GM21786 (cell line): ENCODE measurements around the gene CASZ1.

Experiments
- ATAC-seq: cut with Tn5 transposase; IDR thresholded peaks from one replicate; pipeline ENCODE4 v1.9.1; 2021; ENCODE audit not compliant: unreplicated experiment

Gene CASZ1

DNA sequence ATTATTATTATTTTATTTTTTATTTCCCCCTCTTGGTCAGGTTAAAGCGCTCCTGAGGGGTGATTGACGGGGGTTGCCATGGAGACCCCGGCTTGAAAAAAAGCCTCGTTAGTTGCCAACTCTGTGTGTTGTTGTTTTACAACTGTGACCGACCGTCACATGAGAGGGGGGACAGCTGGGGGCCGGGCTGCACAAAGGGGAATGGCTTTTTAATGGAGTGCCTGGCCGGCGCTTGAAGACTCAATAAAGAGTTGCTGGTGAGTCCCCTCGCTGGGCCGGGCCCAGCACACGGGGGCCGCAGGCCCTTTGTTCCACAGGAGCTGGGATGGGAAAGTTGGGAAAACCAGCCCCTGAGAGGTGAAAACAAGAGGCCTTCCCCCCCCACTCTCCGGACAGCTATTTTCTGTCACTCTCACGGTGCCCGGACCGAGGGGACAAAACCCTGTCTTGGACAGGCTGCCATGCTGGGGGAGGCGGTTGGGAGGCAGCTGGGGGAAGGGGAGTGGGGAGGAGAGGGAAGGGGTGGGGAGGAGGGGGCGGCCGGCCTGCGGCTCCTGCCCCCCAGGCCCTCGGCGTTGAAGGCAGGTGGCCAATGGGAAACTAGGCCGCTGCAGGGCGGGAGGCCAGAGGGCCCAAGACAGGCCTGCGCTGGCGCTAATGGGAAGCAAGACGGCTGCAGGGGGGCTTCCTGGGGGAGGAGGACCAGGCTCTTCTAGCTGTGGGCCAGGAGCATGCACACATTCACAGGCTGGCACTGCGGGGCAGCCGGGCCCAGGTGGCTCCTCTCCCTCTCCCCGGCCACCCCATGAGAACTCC is 67.6 kb downstream of the CASZ1 start:
- no peak for ATAC-seq

DNA sequence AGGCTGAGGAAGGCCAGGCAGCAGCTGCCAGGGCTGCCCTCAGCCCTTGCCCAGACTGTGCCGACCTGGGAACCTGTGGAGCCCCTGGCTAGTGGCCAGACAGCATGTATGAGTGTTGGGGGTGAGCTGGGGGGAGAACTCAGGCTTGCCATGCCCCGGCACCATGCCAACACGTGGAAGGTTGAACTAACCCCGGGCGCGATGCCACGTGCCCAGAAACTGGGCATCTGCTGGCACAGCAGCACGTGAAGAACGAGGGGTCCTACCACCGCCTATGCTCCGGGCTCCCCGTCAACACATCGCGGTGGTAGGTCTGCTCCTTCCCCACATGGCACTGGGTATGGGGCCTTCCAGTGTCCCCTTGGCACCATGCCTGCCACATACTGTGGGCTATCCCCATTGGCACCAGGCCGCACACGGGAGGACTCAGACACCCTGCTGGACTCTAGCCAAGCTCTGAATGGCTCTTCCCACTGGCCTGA is 68.7 kb downstream of the CASZ1 start:
- no peak for ATAC-seq

DNA sequence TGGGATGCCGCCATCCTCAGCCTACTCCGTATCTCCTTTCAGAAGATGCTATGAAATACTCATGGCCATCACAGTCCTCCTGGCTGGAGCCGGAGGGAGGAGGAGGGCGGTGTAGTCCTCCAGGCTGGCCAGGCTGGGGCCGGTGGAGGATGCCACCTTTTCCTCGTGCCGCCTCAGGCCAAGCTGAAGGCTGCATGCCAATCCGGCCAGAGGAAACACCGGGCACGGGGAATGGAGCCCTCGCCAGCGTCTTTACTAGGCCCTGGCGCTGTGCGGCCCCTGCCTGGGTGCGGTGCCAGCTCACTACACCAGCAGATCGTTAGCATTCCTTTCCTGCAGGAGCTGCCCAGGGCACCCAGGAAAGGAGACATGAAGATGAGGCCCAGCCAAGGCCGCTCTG is 70.1 kb downstream of the CASZ1 start:
- no peak for ATAC-seq

DNA sequence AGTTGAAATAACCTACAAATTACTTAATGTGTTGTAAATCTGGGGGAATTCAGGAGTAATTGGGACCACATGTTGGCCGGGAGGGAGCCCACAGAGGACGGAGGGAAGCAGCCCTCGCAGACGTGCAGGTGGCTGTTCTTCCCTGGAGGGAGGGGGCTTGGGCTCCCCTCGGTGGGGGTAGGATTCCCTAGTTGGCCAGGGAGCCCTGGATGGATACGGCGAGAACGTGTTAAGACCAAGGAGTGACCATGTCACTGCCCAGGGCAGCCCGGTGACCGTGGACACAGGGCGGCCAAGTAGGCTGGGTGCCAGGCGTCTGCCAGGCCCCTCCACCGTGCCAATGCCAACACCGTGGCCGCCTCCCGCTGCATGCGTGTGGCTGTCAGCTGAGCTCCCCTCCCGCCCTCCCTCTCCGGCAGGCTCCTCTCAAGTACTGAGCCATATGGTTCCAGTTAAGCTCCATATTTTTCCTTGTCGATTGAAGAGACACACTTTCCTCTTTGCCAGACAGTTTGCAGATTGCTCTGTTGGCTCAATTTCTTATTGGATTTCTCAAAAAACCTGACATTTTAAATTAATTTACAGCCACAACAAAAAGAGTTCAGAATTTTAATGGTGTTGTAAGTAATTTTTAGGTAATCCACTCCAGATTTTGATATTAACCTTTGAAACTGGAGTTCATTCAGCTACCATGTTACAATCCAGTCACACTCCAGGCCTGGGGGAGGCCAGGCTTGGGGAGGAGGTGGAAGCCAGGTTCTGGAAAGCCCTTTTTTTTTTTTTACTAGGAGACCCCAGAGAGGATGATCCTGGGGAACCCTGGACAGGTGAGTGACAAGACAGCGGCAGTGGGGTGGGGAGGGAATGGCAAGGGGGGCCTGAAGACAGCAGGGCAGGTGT is 71.2 kb downstream of the CASZ1 start:
- no peak for ATAC-seq

DNA sequence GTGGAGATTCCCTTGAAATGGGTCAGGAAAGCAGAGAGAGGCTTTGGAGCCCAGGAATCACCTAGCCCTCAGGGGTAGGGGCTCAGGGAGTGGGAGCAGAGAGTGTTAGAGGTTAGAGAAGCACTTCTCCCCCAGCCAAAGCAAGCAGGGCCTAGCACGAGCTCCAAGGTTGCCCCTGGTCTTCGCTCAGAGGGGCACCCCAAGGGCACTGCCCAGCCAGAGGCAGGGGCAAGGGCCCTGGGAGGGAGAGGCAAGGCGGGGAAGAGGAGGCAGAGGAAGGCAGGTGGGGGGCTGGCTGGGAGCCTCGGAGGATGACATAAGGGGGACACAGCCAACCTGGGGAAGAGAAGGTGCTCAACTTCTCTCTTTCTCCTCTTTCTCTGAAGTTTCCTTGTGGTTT is 71.9 kb downstream of the CASZ1 start:
- no peak for ATAC-seq

DNA sequence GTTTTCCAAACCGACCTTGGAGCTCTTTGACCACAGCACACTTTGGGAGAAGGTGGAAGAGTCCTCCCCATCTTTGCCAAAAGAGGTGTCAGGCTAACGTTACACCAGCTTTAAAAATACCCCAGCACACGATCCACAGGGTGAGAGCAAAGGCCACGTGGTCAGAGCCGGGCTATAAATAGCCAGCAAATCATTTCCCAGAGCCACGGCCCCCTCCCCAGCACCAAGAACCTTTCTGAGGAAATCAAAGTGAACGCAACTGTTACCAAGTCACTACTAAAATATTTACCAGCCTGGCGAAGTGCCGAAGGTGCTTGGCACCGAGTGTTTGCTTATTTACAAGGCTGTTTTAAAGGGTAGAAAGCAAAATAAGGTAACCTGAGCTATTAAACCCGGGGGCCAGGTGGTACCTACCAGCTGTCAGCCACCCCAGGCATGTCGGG is 72.4 kb downstream of the CASZ1 start:
- ATAC-seq = no peak

DNA sequence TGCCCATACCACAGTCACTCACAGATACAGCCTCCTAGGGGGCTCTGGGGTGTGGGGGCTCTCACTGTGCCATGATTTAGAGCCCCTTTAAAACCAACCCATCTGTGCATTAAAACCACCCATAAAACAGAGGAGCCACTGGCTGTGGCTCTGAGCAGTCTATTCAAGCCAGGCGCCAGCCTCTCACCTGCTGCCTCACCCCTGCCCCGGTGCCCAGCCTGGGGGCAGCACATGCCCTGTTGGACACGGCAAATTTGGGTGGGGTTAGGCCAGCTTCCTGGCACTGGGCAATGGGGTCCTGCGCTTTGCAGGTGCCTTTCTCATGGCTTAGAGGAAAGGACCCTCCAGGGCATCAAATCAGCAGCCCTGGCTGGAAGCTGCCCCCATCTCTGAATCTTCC is 73.1 kb downstream of the CASZ1 start:
- ATAC-seq = no peak

DNA sequence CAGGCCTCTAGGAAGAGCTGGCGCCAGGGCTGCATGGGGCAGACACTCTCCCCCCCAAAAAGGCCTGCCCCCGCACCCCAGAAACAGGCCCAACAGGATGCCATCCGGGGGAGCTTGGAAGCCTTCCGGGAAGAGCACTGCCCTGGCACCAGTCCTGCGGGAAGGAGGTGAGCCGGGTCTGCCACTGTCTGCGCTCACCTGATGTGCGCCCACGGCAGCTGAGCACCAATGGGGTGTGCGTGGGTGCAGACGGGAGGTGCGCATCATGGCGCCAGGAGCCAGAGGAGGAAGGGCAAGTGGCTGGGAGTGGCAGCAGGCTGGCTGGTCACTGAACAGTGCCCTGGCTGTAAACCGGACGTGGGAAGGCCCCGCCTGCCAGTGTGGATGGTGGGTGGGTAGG is 73.6 kb downstream of the CASZ1 start:
- ATAC-seq = no peak

DNA sequence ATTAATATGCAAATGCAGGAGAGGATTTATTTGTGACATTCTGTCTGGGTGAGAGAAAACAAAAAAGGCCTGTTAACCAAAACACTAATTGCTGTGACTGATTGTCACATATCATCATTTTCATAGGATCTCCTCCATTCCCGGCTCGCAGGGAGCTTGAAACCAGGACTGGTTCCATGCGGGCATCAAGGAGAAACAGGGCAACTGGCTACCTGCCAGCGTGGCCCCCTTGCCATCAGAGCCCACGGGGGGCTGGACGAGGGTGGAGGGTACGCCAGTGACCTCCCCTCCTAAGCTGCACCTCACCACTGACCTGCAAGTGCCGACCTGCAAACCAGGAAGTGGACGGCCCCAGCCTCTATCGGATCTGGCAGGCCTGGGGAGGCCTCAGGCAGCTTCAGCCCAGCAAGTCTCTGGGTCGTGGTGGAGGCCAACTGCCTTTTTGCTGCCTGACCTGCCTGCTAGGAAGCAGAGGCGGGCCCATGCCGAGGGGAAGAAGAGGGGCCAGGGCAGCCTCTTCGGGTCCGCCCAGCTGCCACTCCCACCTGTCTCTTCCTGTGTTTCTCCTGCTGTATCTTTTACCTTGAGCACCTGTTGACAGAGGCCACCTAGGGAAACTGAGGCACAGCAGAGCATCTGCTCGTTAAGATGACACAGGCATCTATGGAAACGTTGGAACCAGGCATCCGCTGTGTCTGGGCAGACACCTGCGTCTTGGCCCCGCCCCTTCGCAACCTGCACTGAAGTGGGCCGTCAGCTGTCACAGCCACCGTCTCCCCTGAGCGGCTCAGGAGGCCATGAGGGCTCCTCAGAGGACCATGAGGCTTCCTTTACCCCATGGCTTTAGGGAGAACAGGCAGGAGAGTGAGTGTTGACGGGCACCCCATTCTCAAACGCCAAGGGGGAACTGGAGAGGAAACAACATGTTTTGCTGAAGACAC is 74.8 kb downstream of the CASZ1 start:
- no peak for ATAC-seq

DNA sequence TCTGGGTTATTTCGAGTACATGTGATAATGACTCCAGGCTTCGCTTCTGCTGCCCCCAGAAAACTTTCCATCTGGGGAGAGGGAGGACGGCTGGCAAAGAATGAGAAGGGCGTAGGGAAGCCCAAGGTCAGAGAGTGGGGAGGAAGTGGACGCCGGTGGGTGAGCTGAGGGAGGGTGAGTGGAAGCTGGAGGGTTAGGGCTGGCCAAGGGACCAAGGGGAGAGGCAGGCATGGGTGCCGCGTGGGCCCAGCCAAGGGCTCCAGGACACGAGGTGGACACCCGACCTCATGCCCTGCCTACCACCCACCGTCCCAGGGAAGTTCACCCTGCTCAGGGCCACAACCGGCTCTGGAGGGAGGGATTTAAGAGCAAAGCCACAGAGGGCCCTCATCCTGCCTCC is 75.8 kb downstream of the CASZ1 start:
- ATAC-seq = no peak

DNA sequence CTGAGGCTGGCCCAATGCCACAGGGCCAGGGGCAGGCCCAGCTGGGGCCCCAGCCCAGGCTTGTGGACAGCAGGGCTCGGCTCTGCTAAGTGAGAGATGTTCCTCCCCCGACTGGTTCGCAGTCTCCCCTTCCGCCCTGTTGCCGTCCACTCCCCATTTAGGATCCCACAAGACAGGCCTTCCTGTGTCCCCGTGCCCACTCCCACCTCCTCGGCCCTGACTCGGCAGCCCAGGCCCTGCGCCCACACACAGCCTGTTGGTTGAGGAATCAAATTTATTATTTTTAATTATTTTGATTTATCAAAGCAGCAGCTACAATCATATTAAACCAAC is 78.4 kb downstream of the CASZ1 start:
- ATAC-seq = no peak

DNA sequence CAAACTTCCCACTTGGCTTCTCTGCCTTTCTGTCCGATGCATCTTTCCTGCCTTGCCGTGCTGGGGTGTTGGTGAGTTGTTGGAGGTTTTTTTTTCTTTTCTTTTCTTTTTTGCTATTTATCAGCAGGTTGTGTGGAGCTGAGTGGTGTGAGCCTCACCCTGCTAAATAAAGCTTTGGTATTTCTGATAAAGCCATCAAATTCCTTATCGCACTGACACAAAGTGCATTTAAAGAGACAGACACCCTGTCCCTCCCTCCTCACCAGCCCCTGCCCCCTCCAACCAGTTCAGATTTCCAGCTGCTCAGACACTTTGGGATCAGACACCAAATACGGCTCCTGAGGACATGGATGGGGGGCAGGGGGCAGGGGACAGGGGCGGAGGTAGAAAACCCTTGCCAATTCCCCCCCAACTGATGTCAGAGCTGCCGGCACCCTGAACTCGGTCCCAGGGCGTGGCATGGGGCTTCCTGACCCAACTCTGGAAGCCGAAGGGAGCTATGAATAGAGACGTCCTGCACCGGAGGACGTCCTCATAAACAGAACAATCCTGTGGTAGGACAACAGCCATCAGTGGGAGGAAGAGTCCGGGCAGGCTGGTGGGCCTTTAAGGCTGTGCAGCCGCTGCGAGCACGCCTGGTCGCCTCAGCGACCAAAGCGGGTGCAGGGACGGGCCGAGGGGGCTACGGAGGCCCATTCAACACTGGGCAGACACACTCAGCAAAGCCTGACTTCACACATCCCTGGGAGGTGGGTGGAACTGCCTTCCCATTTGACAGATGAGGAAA is 79.0 kb downstream of the CASZ1 start:
- no peak for ATAC-seq

DNA sequence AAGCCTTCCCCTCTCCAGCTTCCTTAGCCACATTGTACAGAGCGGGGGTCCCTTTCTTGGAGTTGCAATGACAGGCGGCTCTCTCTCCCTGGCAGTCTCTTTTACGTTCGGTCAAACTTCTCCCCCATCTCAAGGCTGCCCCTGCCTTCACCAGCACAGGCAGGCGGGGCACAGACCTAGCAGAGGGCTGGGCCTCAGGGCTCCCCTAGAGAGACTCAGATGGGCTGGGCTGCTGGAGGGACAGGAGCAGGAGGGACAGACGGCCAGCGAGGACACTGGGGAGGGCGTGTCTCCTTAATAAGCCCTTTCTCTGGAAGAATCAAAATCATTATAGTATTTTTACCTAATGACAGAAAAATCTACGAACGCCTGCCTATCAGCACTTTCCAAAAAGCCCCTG is 79.6 kb downstream of the CASZ1 start:
- ATAC-seq = no peak

DNA sequence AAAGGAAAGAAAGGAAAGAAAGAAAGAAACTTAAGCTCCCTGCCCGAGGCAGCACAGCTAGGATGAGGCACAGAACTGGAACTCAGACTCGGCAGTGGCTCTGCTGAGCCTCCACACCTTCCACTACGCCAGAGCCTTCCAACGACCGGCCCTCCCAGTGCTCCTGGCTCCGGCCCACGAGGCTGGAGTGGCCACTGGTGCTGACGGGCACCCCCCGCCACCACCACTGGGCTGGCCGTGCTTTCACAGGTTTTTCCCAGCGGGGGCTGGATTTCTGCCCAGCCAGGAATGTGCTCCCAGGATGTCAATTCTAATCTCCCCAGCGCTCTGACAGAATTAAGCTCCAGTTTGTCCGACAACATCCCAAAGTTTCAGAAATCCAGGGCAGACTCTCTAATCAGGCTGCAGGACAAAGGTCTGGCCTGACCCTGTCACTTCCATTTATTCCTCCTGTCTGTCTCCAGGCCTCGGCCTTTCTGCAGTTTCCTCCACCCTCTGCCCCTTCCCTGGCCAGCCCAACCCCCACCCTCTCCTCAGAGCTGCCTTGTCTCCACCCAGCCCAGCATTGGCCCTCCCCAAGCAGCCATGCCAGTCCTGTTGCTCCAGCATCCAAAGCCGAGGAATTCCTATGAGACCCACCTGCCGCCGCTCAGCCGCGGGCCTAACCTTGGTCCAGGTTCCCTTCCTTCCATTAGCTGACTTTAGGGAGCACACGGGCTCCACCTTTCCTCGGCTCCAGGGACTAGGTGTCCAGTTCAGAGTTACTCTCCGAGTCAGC is 81.9 kb downstream of the CASZ1 start:
- no peak for ATAC-seq

DNA sequence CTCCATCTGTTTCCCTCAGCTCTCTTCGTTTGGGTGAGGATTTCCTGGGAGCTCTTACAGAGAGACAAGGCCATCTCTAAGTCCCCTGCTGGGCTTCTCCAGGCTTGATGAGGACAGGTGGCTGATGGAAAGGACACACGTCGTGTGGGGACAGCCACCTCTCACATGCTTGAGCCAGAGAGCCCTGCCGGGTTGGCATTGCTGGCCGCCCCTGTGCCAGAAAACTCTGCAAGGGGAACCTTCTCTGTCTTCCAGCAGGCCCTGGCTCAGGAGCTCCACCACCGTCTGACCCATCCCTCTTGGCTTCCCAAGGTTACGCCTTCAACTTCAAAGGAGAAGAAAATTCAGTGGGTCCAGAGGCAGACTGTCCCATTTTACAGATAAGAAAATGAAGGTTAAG is 82.8 kb downstream of the CASZ1 start:
- no peak for ATAC-seq

DNA sequence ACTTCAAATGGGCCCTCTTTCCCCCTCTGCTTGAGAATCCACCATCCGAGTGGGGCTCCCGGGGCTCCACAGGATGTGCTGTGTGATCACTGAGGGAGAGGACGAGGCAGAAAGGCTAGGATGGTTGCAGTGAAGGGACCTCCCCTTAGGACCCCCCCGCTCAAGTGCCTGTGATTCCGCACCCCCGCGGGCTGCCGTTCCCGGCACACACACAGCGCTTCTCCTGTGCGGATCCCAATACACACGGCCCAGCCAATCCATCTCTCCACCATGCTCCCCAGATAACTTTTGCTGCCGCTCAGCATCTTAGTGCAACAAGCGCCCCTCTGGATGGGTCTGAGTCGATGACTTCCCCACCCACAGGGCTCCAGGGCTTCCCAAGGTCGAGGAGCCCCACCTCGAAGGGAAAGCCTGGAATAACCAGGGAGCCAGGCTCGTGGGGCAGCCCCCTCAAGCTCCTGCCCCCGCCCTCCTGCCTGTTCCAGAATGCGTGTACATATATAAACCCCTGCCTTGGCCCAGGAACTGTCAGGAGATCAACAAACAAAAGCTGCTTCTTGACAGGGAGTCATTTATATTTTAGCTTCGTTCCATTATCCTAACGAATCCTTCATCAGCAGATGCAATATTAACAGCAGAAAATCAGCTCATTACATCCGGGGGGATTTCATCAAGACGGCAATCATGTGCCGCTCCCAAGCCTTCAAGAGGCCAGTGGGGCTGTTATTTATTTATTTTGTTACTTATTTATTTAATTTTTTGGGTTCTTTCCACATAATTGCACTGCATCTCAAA is 83.7 kb downstream of the CASZ1 start:
- ATAC-seq = no peak

DNA sequence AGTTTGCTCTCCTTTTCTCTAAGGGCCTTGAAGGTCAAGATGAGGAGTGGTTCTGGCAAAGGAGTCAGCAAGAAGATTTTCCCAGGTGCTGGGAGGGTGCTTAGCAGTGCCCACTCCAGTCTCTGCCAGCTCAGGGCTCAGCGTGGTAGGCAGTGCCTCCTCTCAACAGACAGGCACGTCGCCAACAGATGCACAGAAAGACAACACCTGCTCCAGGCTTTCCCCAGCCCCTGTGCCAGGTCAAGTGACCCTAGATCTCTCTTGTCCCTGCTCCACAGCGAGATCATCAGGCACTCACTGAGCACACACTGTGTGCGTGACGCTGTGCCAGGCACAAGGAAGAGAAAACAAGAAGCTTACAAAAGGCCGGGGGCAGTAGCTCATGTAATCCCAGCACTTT is 86.0 kb downstream of the CASZ1 start:
- no peak for ATAC-seq

DNA sequence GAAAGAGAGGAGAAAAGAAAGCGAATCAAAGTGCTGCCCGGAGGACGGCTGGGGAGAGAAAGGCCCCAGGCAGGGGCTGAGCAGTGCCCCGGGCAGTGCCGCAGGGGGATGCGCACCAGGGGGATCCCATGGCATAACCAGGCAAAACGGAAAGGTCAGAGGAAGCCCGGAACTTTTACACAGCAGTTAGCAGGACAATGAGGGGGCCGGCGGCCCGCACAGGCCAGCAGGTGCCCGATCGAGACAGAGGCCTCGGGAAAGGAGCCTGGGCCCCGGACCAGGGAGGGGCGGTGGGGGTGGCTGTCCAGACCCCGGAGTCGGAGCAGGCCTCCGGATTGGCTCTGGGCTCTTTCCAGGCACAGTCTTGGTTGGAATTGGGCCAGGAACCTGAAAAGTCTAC is 86.8 kb downstream of the CASZ1 start:
- no peak for ATAC-seq

DNA sequence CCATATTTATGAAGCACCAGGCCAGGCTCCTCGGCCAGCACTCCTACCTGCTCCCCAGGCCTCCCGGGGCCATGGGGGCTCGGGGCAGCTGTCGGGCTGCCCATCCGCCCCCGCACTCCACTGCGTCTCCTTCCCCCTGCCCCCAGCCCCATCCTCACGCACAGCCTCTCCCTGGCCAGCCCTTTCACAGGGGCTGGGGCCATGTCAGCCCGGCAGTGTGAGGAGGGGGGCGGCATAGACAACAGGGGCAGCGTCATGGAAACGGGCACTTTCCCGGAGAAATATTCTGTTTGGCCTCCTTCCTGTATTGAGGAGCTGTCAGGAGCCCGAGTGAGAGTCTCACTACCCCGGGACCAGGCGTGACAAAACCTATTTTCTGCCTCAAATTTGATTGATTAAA is 87.3 kb downstream of the CASZ1 start:
- no peak for ATAC-seq
